Occipital lobe (tissue), 2 donors: Measurements from ENCODE around the gene TNNT2. TPM values are rescaled to one million over a fixed set of nuclear protein-coding genes. Genes with fewer than 3 reads are reported as not detected.
A peak's percentile ranks its signal among the peaks of the same experiment; 100 is the strongest.

Experiments
- DNase-seq: peaks from one replicate; lab custom pipeline; 2025; lab: John Stamatoyannopoulos, UW
- total RNA-seq: library from RNA; depleted of rRNA; stranded (reverse); fragments of >200 nt; gene quantifications from one replicate; pipeline ENCODE4 v1.2.3, GENCODE V29; 2014

Gene TNNT2
- total RNA-seq, 1 donor from 2014 or later = not detected

DNA sequence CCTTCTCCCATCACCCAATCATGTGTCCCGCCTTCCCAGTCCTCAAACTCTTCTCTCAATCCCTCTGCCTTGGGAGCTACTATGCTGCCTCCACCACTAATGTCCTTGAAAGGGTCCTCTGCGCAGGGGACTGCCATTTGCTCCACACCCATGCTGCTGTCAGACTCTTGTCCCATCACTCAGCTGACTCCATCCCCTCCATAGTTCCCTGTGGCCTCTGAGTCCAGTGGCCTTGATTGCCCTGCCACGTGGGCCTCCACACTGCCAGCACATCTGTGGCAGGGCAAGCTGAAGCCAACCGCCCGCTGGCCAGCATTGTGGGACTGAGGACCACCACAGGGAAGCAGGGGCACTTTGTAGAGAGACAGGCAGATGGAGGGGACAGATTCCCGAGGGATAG, 1.3 kb upstream of the TNNT2 start:
- DNase-seq = no peak

DNA sequence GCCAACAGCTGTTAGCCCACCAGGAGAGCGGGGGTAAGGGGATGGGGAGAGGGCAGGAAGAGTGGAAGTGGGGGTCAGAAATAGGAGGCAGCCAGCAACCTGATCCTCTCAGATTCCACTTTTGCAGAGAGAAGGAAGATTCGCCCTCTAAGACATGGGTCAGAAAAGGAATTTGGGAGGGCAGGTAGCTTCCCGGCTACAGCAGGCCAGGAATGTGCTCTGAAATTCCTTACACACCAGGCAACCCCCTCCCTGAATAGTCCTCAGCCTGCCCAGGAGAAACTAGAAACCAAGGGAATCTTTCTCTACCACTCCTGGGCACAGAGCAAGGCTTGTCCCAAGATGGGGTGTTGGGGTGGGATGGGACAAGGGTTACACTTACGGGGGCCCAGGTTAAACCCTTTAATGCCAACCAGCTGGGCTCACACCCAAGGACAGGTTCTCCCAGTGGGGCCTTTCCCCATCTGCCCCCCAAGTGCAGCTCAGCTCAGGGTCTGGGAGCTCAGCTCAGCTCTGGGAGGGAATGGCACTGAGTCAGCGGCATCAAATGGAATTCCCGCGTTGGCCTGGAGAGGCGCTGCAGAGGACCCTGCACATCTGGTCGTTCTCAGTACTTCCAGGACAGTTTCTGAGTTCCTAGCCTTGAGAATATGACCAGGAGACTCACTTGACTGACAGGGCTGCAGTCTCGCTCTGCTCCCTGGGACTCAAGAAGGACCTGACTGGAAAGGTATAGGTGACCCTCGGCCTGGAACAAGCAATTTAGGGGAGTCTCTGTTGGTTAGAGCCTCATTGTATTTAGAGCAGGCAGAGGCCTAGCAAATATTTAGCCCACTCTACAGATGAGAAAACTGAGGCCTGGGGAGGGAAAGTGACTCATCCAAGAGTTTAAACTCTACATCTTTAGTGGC, 761 bp downstream of the TNNT2 start:
- DNase-seq = no peak

DNA sequence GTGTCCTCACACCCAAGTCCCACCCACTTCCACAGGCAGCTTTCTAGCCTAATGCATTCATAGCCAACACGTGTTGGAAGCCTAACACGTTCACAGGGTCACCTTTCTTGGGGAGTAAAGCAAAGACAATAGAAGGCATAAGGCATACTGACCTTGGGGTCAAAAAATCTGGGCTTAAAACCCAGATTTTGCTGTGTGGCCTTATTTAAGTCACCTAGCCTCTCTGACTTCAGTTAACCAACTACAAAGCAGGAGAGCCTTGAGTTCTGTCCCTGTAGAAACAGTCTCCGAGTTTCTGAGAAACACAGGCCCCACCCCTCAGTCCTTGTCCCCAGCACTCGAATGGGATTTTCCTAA, 1.4 kb downstream of the TNNT2 start:
- DNase-seq = no peak

DNA sequence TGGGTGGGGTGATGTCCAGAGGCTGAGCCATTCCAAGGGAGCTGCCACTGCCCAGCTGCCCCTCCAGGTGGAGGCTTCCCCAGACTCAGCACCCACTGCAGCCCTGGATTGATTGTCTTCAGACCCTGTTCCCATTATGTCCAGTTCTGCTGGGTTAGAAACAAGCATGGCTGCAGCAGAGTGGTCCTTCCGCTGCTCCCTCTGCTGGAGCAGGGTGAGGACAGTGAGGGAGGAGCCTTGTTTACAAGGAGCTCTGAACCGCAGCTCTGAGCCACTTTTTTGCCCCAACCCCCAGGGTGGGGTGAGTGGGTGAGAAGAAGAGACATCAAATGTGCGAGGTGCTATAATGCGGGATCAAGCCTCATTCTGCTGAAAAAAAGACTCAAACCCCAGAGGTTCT, 2.3 kb downstream of the TNNT2 start:
- DNase-seq = no peak

DNA sequence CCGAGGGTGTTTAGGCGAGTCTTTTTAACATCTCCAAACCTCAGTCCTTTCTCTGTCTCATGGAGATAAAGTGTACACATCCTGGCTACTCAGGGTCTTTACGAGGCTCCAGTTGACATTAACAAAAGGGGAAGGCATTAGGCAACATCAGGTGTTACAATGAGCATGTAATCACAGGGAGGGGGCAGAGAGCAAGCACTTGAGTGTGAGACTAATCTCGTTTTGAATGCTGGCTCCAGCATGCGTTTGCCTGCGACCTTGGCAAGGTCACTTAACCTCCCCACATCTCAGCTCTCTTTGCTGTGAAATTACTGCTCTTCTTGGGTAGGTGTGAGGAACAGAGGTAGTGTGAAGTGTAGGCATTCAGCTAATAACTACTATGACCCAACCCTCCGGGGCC, 3.1 kb downstream of the TNNT2 start:
- DNase-seq = no peak

DNA sequence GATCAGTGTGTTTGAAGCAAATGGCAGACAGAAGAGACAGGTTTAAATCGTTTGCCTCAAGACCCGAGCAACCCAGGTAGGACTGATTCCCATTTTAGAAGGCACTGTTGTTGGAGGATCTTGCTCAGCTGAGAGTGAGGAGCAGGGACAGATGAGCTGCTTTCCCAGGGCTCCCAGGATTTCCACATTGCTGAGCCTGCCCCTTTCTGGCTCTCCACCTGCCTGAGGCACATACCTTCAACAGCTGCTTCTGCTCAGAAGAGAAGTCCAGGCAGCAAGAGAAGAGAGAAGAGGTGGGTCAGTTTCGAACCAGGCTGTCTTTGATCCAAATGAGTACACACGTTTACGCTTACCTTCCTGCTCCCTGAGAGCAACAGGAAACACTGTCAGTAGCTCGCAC, 5.7 kb downstream of the TNNT2 start:
- DNase-seq = no peak

DNA sequence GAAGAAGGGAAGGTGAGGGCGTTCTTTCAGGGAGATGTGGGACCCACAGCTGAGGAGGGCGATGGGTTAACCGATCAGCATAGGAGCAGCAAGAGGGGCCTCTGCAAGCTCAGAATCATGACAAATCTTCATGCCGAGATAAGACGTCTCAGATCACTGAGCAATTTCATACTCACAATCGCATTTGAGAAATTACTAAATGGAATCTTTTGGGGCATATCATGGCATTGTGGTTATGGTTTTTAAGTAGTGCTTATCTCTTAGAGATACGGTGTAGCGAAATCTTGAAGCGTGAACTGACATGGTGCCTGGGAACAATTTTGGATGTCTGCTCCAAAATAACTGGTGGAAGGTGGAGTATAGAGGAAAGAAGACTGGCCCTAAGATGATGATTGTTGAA, 6.2 kb downstream of the TNNT2 start:
- no peak for DNase-seq

DNA sequence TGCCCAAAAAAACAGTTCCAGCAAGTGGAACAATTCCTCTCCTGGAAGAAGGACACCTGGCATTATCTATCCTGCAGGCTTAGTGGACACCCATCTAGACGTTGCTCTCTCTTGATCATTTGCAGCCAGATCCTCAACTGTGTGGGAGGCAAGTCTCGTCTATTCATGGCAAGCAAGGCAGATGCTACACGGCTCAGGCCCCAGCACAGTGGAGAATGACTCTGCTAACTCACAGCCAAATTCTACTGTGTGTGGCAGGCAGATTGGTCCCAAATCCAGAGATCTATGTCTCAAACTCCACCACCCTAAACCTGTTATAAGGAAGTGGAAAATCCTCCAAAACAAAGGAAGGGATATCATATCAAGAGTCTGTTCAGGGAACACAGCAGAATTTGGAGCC, 7.0 kb downstream of the TNNT2 start:
- peak; percentile 17 for DNase-seq

DNA sequence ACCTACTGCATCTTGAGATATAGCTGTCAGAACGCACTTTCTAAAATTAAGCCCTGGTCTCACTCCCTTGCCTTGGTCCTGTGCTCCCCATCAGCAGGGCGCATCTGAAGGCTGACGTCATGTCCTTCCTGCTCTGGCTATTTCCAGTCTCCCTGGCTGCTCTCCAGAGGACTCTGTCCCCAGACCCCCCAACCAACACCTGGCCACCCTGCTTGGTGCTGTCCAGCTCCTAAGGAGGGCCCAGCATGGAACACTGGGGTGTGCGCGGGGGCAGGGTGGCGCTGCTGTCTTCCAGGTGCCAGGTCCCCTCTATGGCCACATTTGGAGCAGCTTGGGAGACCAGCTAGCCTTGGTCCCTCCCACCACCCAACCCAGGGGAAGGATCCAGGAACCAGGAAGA, 8.3 kb downstream of the TNNT2 start:
- DNase-seq = no peak

DNA sequence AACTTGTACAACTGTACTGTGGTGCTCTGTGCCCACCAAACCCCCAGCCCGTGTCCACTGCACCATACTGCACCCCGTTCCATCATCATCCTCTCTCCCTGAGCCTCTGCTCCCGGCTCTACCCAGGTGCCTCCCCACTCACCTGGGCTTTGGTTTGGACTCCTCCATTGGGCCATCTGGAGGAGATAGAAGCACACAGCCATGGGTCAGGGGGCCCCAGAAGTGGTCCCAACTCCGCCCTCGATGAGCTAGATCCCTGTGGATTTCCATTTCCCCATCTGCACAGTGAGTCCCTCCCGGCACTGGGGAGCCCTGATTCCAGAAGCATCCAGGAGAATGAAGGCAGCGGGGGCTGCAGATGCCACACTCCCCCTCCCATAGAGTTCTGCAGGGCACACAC, 10.8 kb downstream of the TNNT2 start:
- DNase-seq = no peak

DNA sequence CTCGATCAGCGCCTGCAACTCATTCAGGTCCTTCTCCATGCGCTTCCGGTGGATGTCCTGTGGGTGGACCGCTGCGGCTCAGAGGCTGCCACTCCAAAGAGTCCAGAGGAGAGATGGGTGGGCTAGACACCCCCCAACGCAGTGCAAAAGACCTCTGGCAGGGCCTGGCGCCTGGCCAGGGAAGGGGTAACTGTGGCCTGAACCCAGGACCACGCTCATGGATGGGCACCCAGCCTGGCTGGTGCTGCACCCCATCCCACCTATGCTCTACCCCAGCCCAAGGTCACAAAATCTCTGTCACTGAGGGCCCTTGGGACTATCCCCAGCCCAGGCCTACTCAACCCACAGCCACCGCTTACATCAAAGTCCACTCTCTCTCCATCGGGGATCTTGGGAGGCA, 12.2 kb downstream of the TNNT2 start:
- DNase-seq = no peak

DNA sequence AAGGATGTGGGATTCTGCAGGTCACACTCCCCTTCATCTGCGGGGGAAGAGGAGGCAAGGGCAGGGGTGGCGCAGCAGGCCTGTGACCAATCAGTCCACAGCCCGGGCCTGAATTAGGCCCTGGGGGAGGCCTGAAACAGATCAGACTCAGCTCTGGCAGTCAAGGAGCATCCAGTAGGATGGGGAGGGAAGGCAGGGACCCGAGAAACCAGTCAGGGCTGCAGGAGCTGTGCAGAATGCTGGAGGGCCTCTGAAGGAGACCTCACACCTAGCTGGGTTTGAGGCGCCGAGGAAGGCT, 12.7 kb downstream of the TNNT2 start:
- no peak for DNase-seq

DNA sequence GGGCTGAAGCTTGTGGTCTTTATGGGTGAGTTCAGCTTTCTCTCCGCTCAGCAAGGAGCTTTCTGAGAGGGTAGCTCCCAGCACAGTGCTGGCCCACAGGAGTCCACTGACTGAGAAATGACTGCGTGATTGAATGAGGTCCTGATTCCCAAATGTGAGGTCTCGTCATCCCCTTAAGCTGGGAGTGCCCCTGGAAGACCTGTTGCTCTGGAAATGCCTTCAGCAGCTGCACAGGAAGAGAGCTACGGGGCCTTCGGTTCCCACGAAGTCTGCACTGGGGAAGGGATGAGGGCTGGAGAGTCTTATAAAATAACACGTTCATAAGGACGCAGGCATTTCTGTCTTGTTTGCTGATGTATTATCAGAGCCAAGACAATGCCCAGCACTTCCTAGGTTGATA, 14.0 kb downstream of the TNNT2 start:
- no peak for DNase-seq

DNA sequence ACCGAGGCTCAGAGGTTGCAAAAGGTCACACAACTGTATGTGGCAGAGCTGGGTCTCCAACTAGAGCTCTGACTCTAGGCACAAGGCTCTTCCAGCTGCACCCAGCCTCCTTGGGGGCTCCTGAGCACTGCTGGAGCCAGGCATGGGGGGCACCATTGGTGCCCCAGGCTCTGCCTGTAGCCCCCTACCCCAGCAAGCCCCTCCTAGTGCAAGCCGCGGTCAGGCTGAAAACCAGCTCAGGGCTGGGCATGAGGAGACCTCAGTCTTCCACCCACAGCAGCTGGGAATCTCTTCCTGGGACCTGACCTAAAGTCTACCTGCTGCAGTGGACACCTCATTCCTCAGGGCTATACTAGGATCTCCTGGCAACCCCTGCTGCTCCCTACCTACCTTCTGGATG, 14.6 kb downstream of the TNNT2 start:
- no peak for DNase-seq

DNA sequence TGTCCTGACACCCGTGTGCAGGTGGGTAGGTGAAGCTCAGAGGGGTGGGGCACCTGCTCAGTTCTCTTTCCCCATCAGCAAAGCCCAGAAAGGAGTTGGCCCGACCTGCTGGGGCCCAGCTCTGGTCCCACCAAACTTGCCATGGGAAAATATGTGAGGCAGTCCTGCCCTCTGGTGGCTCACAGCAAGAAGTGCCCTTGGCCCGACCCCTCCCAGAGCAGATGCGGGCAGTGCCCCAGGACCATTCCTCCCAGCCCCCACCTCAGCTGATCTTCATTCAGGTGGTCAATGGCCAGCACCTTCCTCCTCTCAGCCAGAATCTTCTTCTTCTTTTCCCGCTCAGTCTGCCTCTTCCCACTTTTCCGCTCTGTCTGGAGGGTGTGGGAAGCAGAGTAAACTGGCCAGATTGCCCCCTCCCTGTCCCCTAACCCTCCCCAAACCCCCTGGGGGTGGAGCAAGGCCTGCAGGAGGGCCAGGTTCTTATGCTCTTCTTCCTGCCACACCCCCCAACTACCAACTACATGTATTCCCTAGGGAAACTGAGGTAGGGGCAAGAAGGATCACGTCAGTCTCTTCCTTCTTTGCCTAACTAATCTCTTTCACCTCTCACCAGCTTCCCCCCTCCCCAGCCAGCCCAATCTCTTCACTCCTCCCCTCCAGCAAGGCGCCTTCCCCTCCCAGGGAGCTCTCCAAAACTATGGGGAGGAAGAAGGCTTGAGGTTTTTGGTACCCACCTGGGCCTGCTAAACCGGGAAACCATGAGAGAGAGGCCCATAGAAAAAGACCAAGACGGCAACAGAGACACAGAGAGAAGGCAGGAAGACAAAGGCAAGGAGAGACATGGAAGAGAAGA, 15.6 kb downstream of the TNNT2 start:
- DNase-seq = no peak

DNA sequence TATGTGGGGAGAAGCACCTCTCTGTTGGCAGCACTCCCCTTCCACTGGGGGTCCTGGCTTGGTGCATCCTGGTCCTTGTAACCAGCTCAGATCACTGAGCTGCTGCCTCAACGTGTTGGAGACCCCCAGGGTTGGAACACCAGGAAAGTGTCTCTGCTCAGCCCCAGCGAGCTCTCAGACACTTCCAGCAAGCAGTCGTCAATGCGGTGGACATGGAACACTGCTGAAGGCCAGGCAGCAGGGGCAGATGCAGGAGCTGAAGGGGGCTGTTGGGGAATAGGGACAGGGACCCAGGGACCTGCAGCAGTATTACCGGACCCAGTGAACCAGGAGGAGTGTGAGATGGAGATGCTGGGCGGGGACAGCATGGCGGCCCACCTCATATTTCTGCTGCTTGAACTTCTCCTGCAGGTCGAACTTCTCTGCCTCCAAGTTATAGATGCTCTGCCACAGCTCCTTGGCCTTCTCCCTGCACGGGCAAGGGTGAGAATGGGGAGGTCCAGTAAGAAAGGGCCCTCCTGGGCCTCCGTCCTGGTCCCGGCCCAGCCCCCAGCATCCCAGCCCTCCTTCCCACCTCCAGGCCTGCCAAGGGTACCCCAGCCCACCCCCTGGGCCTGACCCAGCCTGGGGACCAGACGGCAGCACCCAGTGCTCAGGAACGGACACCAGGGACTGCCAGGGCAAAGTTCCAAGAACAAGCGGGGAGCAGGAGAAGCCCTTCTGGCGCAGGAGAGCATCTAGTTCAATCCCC, 16.4 kb downstream of the TNNT2 start:
- DNase-seq = no peak

DNA sequence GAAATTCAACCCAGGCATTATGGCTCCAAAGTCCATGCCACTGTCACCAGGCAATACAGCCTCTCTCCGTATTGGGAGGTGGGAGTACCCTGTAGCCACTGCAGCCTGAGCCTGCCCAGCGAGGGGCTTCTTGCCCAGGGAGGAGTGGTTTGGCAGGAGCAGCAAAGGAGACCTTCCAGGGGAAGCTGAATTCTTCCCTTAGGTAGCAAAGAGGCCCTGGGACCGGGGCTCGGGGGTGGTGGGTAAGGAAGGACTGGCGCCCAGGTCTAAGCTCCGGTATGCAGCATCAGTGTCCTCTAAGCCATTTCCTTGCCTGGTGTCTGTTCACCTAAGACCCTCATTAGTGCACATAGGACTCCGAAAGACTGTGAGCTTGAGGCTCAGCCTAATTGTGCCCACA, 17.0 kb downstream of the TNNT2 start:
- no peak for DNase-seq

DNA sequence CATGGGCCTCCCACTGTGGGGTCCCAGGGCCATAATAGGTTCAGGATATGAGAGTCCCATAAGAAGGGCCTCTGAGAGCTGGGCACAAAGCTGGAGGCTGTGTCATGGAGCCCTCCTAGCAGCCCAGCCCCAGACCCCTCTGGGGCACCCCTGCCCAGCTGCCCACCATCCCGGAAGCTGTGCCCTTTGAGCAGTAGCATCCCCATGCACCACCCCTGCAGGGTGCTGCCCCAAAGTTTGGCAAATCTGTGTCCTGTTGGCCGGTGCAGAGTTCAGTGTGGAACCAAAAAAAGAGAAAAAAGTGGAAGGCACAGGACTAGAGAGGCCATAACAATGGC, 17.6 kb downstream of the TNNT2 start:
- DNase-seq = no peak

DNA sequence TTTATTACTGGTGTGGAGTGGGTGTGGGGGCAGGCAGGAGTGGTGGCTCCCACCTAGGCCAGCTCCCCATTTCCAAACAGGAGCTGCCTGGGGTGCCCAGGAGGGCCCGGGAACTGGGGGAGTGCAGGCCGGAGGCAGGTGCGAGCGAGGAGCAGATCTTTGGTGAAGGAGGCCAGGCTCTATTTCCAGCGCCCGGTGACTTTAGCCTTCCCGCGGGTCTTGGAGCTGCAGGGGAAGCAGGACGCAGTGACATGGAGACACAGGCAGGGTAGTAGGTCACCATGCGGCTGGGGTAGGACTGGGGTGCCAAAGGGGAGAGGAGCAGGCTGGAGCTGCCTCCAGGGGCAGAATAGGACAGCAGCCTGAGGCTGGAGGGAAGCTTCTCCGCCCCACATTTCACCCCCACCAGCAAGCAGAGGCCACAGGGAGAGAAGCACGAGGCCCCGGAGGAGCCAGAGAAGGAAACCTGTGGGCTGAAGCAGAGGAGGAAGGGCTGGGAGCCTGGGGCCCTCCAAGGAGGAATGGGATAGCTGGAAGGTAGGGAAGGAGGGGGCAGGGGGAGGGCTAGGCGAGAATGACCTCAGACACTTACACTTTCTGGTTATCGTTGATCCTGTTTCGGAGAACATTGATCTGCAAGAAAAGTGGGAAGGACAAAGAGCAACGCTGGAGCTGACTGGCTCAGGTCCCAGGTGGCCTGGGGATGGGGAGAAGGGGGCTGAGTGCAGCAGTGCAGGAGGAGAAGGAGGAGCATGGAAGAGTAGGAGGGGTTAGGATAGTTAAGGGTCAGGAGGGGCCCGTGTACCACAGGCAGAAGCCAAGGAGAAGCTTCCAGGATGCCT, 18.2 kb downstream of the TNNT2 start:
- DNase-seq = no peak

DNA sequence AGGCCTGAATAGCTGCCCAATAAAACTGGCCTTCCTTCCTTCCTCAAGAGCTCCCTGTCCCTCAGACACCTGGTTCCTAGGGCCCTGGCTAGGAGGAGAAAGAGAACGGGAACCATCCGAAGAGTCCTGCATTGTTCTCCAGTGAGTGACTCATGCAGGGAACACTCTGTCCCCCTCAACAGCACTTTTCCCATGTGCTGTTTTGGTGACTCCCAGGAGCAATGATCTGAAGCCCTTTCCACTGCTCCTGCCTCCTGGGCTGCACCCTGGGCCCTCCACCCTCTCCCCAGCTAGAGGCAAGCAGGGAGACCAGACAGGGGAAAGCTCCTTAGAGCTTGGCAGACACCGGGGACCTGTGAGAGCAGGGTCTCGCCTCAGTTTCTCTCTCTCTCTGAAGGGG, 18.9 kb downstream of the TNNT2 start:
- no peak for DNase-seq

DNA sequence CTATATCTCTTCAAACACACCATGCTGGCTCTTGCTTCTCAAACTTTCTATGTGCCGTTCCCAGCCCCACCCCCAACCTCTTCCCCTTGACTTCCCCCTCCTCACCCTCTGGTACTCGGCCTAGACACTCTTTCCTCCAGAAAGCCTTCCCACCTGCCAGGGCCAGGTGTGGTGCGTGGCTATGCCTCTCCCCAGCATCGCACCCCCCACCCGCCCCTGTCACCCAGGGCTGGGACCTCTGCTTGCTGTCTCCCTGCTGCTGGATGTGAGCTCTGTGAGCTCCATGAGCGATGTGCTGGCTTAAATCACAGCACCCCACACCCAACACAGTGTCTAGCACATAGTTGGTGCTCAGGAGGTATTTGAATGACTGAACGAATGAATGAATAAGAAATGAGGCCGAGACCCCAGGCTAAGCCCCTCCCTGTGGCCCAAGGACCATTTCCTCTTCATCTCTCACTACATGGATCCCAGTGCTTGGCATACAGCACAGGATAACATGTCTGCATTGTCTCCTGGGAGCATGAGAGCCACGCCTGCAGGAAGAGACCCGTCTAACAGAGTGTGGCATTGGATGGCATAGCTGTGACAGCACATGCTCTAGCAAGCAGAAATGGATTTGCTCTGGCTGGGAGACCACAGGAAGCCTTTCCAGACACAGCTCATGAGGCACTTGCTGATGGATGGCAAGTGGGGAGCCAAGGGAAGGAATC, 19.7 kb downstream of the TNNT2 start:
- DNase-seq = no peak
